Parathyroid adenoma (tissue), 2 donors: ENCODE data around the gene ABCC3.

Experiments used
- H2AFZ ChIP-seq: fragments of 300-600 bp; sonication (generic); one replicate; pipeline ENCODE4 v1.7.0; 2017; ENCODE audit warnings: antibody characterized with exemption, mild to moderate bottlenecking
- H3K27ac ChIP-seq: fragments of 300-600 bp; sonication (generic); one replicate; pipeline ENCODE4 v1.7.0; 2017
- H3K27me3 ChIP-seq: fragments of 300-600 bp; sonication (generic); one replicate; pipeline ENCODE4 v1.7.0; 2017; ENCODE audit warnings: low read length; ENCODE audit not compliant: control insufficient read depth, insufficient read depth
- H3K36me3 ChIP-seq: fragments of 300-600 bp; sonication (generic); one replicate; pipeline ENCODE4 v1.7.0; 2017; ENCODE audit warnings: low read length; ENCODE audit not compliant: control insufficient read depth, insufficient read depth
- H3K4me1 ChIP-seq: fragments of 300-600 bp; sonication (generic); one replicate; pipeline ENCODE4 v1.7.0; 2017; ENCODE audit warnings: control low read depth
- H3K4me2 ChIP-seq: fragments of 300-600 bp; sonication (generic); one replicate; pipeline ENCODE4 v1.7.0; 2017; ENCODE audit warnings: low read length
- H3K4me3 ChIP-seq: fragments of 300-600 bp; sonication (generic); one replicate; pipeline ENCODE4 v1.7.0; 2017; ENCODE audit warnings: low read depth, low read length
- H3K79me2 ChIP-seq: fragments of 300-600 bp; sonication (generic); one replicate; pipeline ENCODE4 v1.7.0; 2017; ENCODE audit warnings: control low read depth
- H3K9ac ChIP-seq: fragments of 300-600 bp; sonication (generic); one replicate; pipeline ENCODE4 v1.7.0; 2017; ENCODE audit warnings: mild to moderate bottlenecking
- H3K9me3 ChIP-seq: fragments of 300-600 bp; sonication (generic); one replicate; pipeline ENCODE4 v1.7.0; 2017; ENCODE audit warnings: low read length; ENCODE audit not compliant: control insufficient read depth
- CTCF ChIP-seq: fragments of 300-600 bp; sonication (generic); IDR thresholded peaks from one replicate; pipeline ENCODE4 v1.7.0; 2017; ENCODE audit warnings: antibody characterized with exemption, mild to moderate bottlenecking
- donor health status: primary hyperparathyroidism.

The ABCC3 gene

DNA sequence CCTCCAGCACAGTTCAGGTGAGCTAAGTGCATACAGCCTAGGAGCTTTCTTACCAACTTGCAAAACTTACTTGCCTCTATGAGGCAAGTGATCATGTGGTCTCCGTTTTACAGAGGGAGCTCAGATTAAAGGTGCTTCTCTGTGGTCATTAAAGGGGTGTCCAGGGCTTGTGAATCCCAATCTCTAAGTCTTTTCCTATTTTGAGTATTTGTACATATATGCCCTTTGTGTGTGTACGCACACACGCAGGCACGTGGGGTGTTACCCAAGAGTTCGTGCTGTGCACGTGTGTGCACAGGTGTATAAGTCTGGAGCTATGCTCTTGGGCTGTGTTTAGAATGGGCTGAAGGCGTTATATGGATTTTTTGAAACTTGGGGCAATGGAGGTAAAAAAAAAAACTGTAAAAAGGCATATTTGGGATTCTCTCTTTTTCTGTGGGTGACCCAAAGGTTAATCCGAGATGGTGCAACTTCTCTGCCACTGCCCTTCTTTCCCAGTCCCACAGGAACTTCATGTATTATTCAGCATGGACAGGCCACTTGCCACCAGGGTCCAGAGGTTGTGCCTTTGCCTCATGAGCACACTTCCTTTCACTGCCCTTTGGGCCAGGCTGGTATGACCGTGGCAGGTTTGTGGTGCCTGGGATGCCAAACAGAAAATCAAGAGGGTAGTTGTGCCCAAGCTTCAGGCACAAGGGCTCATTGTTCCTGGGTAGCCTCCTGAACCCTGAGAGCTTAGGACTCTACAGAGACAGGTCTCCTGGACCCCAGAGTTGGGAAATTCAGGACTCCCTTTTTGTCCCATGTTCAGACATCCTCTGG is 1.5 kb downstream of the ABCC3 start:
- H2AFZ ChIP-seq, result no peak overlapping the region
- no peak overlapping the region for H3K4me3 ChIP-seq
- H3K4me2 ChIP-seq, result no peak overlapping the region
- no peaks in the 10 kb centered on the region for H3K27me3 ChIP-seq
- H3K79me2 ChIP-seq, result no peaks in the 10 kb centered on the region
- H3K9me3 ChIP-seq, result no peaks in the 10 kb centered on the region
- no peak for TF ChIP-seq CTCF
- no peak overlapping the region for H3K27ac ChIP-seq
- H3K36me3 ChIP-seq, result no peaks in the 10 kb centered on the region
- no peak overlapping the region for H3K9ac ChIP-seq
- peaks cover 62% of the 10 kb centered on the region for H3K4me1 ChIP-seq

DNA sequence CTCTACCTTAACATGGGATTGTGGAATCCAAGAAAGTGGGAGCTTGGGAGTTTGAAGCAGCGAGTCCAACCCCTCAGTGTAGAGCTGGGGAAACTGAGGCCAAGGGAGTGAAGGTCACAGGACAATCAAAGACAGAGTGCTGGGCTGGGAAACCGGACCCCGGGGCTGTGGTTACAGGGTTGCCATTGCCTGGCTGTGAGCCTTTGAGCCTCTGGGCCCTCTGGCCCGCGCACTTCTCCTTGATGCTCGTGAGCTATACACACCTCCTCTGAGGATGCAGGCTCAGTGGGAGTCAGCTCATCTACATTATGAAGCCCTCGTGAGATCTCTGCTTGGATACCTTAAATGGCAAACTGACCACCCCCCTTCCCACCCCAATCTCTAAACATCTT is 2.1 kb downstream of the ABCC3 start:
- no peaks in the 10 kb centered on the region for H3K9me3 ChIP-seq
- no peaks in the 10 kb centered on the region for H3K27me3 ChIP-seq
- H3K36me3 ChIP-seq, result no peaks in the 10 kb centered on the region
- H3K4me2 ChIP-seq, result no peak overlapping the region
- H3K79me2 ChIP-seq, result no peaks in the 10 kb centered on the region
- no peak for TF ChIP-seq CTCF
- H2AFZ ChIP-seq, result no peak overlapping the region
- H3K4me3 ChIP-seq, result no peak overlapping the region
- no peak overlapping the region for H3K27ac ChIP-seq
- H3K9ac ChIP-seq, result no peak overlapping the region
- H3K4me1 ChIP-seq, result peaks cover 62% of the 10 kb centered on the region

DNA sequence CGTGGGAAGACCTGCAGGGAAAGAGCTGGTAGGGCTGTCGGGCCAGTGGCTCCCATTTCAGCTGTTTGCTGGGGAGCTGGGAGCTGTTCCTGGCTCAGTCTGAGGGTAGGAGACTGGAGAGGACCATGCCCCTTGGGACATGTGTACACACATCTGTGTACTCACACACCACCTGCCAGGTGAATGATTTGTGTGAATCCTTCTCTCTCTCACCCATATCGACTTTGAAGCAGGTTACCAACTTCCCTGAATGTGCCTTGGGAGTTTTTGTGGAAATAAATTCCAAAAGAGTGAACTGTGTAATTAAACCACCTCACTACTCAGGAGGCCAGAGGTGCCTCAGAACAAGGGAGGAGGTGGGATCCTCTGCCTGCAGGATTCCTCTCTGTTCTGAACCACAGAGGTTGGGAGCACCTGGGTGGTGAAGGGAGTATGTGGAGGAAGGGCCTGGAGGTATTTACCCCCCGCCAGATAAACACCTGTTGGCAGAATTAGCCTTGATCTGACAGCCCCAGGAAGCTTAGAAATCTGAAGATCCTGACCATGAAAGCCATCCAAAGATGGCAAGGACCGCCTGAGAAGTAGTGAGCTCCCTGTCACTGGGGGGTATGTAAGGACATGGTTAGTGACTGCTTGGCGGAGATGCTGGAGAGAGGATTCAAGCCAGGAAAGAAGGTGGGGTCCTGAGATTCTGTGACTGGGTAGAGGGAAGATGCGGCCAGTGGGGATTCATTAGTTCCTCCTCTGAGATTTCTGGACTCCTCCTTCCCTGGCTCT is 3.3 kb downstream of the ABCC3 start:
- Histone ChIP-seq H3K79me2 (peaks cover 7% of the 10 kb centered on the region), H3K27me3 (no peaks in the 10 kb centered on the region), H3K9me3 (no peaks in the 10 kb centered on the region), H2AFZ (no peak overlapping the region), H3K4me3 (no peak overlapping the region), H3K36me3 (no peaks in the 10 kb centered on the region), H3K27ac (no peak overlapping the region), H3K9ac (no peak overlapping the region), H3K4me1 (peaks cover 51% of the 10 kb centered on the region), H3K4me2 (no peak overlapping the region)
- no peak for TF ChIP-seq CTCF

DNA sequence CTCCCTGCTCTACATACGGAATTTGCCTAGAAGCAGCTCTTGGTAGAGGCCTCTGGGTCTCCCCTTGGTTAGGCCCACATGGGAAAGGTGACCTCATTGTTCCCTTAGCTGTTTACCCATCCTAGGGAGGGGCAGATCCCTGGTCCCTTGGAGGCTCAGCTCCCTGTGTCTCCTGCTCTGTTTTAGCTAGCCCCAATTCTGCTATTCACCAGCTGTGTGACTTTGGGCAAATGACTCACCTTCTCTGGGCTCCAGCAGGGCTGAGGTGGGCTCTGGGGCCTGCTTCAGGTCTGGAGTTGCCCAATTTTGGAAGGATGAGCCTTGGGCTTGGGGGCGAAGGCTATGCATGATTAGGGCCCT is 3.9 kb downstream of the ABCC3 start:
- Histone ChIP-seq H3K79me2 (peaks cover 11% of the 10 kb centered on the region), H2AFZ (no peak overlapping the region), H3K4me3 (no peak overlapping the region), H3K36me3 (no peaks in the 10 kb centered on the region), H3K4me1 (peaks cover 50% of the 10 kb centered on the region), H3K27me3 (no peaks in the 10 kb centered on the region), H3K9me3 (no peaks in the 10 kb centered on the region), H3K27ac (no peak overlapping the region), H3K9ac (no peak overlapping the region), H3K4me2 (no peak overlapping the region)
- TF ChIP-seq CTCF, result no peak
